HG02970 (cell line): Measurements from ENCODE around the gene ANTXR2.
"Not testable (repeated sequence)": the region's sequence is repeated elsewhere in the genome, so short reads cannot be mapped to it uniquely, and the experiment has no call there.

Experiments used
- ATAC-seq: cut with Tn5 transposase; IDR thresholded peaks from one replicate; pipeline ENCODE4 v1.9.1; 2021; ENCODE audit warnings: mild to moderate bottlenecking, moderate library complexity, moderate number of reproducible peaks; ENCODE audit not compliant: unreplicated experiment, low FRiP score

Gene ANTXR2

GRCh38 chr4:80072744-80073472, at the start of gene ANTXR2:
TSS of gene ANTXR2 (minus strand) at chr4:80073229. CDS start at chr4:80072560, 669 bp downstream.
- ATAC-seq, result peak; percentile 59

GRCh38 chr4:80121815-80122214, 48.8 kb upstream of the ANTXR2 start:
- not testable (repeated sequence) for ATAC-seq

GRCh38 chr4:80119620-80120019, 46.6 kb upstream of the ANTXR2 start:
- not testable (repeated sequence) for ATAC-seq

- no peak for ATAC-seq
Measured at GRCh38 chr4:80116516-80116915, 43.5 kb upstream of the ANTXR2 start.

- ATAC-seq, result no peak
Measured at GRCh38 chr4:80115368-80116181, 42.5 kb upstream of the ANTXR2 start.

GRCh38 chr4:80114732-80115265, 41.8 kb upstream of the ANTXR2 start:
- no peak for ATAC-seq

- no peak for ATAC-seq
Measured at GRCh38 chr4:80113615-80114014, 40.6 kb upstream of the ANTXR2 start.

- no peak for ATAC-seq
Measured at GRCh38 chr4:80112236-80112635, 39.2 kb upstream of the ANTXR2 start.

GRCh38 chr4:80111276-80111675, 38.2 kb upstream of the ANTXR2 start:
- no peak for ATAC-seq

- ATAC-seq, result no peak
Measured at GRCh38 chr4:80107374-80107773, 34.3 kb upstream of the ANTXR2 start.

GRCh38 chr4:80104927-80105326, 31.9 kb upstream of the ANTXR2 start:
- no peak for ATAC-seq

- ATAC-seq, result no peak
Measured at GRCh38 chr4:80103629-80104028, 30.6 kb upstream of the ANTXR2 start.

- no peak for ATAC-seq
Measured at GRCh38 chr4:80101792-80102116, 28.7 kb upstream of the ANTXR2 start.

- ATAC-seq, result no peak
Measured at GRCh38 chr4:80101071-80101791, 28.2 kb upstream of the ANTXR2 start.

GRCh38 chr4:80099671-80100070, 26.6 kb upstream of the ANTXR2 start:
- no peak for ATAC-seq

GRCh38 chr4:80098635-80099034, 25.6 kb upstream of the ANTXR2 start:
- no peak for ATAC-seq

- ATAC-seq, result no peak
Measured at GRCh38 chr4:80097400-80098177, 24.6 kb upstream of the ANTXR2 start.

GRCh38 chr4:80096175-80096850, 23.3 kb upstream of the ANTXR2 start:
- no peak for ATAC-seq

- ATAC-seq, result no peak
Measured at GRCh38 chr4:80094191-80094590, 21.2 kb upstream of the ANTXR2 start.

GRCh38 chr4:80093563-80093962, 20.5 kb upstream of the ANTXR2 start:
- no peak for ATAC-seq
